ENCODE data around the gene GRM4.

DNA sequence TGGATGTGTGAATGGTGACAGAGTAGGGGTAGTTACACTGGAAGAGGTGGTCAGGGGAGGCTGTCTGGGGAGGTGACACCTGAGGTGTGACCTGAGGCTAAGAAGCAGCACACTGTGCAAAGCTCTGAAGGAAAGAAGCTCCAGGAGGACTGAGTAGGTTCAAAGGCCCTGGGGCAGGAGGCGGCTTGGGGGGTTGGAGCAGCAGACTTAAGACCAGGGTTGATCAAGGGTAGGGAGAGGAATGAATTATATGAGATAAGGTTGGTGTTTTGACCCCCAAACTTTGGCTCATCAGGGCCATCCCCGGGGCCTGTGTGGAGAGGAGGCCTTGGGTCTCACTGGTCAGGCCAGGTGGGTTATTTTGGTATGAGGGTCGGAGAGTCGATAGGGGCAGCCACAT is 166.1 kb downstream of the GRM4 start:
- no peak for TF ChIP-seq POLR2A (IDR thresholded peaks at IDR 0.05)
- TF ChIP-seq, protein P1, sequence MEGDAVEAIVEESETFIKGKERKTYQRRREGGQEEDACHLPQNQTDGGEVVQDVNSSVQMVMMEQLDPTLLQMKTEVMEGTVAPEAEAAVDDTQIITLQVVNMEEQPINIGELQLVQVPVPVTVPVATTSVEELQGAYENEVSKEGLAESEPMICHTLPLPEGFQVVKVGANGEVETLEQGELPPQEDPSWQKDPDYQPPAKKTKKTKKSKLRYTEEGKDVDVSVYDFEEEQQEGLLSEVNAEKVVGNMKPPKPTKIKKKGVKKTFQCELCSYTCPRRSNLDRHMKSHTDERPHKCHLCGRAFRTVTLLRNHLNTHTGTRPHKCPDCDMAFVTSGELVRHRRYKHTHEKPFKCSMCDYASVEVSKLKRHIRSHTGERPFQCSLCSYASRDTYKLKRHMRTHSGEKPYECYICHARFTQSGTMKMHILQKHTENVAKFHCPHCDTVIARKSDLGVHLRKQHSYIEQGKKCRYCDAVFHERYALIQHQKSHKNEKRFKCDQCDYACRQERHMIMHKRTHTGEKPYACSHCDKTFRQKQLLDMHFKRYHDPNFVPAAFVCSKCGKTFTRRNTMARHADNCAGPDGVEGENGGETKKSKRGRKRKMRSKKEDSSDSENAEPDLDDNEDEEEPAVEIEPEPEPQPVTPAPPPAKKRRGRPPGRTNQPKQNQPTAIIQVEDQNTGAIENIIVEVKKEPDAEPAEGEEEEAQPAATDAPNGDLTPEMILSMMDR (IDR thresholded peaks at IDR 0.05): no peak
